RWPE2 (cell line): ENCODE results near the gene UTP25.

Experiments used
- ATAC-seq: fragments of 200-7000 bp; cut with Tn5 transposase; 3 replicates; pipeline ENCODE4 v1.9.1; 2021; ENCODE audit warnings: low read depth
- DNase-seq: peaks from one replicate; pipeline ENCODE4 v3.0.0-alpha.2; 2020; ENCODE audit warnings: low spot score
- H3K27ac ChIP-seq: fragments of 450-650 bp; 2 replicates; pipeline ENCODE4 v1.5.1; 2017; ENCODE audit warnings: mild to moderate bottlenecking; ENCODE audit not compliant: poor library complexity, severe bottlenecking
- H3K27me3 ChIP-seq: fragments of 250-450 bp; sonication (Bioruptor Pico); 2 replicates; pipeline ENCODE4 v1.5.1; 2021; ENCODE audit warnings: mild to moderate bottlenecking, moderate library complexity; ENCODE audit not compliant: insufficient read depth, poor library complexity, severe bottlenecking
- H3K36me3 ChIP-seq: fragments of 250-450 bp; sonication (Bioruptor Pico); 2 replicates; pipeline ENCODE4 v1.5.1; 2020; ENCODE audit warnings: low read depth, mild to moderate bottlenecking, moderate library complexity
- H3K4me1 ChIP-seq: fragments of 250-450 bp; sonication (Bioruptor Pico); 2 replicates; pipeline ENCODE4 v1.5.1; 2021; ENCODE audit warnings: mild to moderate bottlenecking, moderate library complexity; ENCODE audit not compliant: insufficient read depth, poor library complexity, severe bottlenecking
- H3K4me3 ChIP-seq: fragments of 250-450 bp; sonication (Bioruptor Pico); 2 replicates; pipeline ENCODE4 v1.5.1; 2021; ENCODE audit warnings: mild to moderate bottlenecking, moderate library complexity; ENCODE audit not compliant: severe bottlenecking
- H3K9me3 ChIP-seq: fragments of 250-450 bp; sonication (Bioruptor Pico); 2 replicates; pipeline ENCODE4 v1.5.1; 2021; ENCODE audit warnings: mild to moderate bottlenecking, moderate library complexity; ENCODE audit not compliant: severe bottlenecking
- CTCF ChIP-seq: fragments of 450-650 bp; IDR thresholded peaks from one replicate; pipeline ENCODE4 v1.5.1; 2017; ENCODE audit warnings: mild to moderate bottlenecking, moderate library complexity; ENCODE audit not compliant: poor library complexity, severe bottlenecking

UTP25 gene

GRCh38 chr1:209876078-209876800 is 48.5 kb downstream of the UTP25 start:
- ATAC-seq, result no peak
- Histone ChIP-seq H3K27me3 (no peaks in the 10 kb centered on the region), H3K4me3 (no peak overlapping the region), H3K9me3 (no peaks in the 10 kb centered on the region), H3K27ac (peak overlapping the region; percentile 91), H3K36me3 (no peaks in the 10 kb centered on the region), H3K4me1 (peaks cover 26% of the 10 kb centered on the region)
- DNase-seq, result no peak
- TF ChIP-seq CTCF, result no peak

GRCh38 chr1:209877087-209877764 is 49.5 kb downstream of the UTP25 start:
- Histone ChIP-seq H3K4me1 (peaks cover 25% of the 10 kb centered on the region), H3K4me3 (no peak overlapping the region), H3K27me3 (no peaks in the 10 kb centered on the region), H3K36me3 (no peaks in the 10 kb centered on the region), H3K9me3 (no peaks in the 10 kb centered on the region), H3K27ac (no peak overlapping the region)
- ATAC-seq (no peak), DNase-seq (no peak)
- no peak for TF ChIP-seq CTCF

- ATAC-seq, result no peak
- Histone ChIP-seq H3K4me1 (peaks cover 8% of the 10 kb centered on the region), H3K9me3 (no peaks in the 10 kb centered on the region), H3K36me3 (no peaks in the 10 kb centered on the region), H3K4me3 (no peak overlapping the region), H3K27ac (no peak overlapping the region), H3K27me3 (no peaks in the 10 kb centered on the region)
- DNase-seq, result no peak
- TF ChIP-seq CTCF, result no peak
These were observed 51.2 kb downstream of the UTP25 start for GRCh38 chr1:209878964-209879363.

- H3K36me3 ChIP-seq, result no peaks in the 10 kb centered on the region
- ATAC-seq (peak; percentile 37; the same call in 2 of the 3 replicates), DNase-seq (no peak)
- H3K4me1 ChIP-seq, result peaks cover 11% of the 10 kb centered on the region
- H3K4me3 ChIP-seq, result no peak overlapping the region
- H3K9me3 ChIP-seq, result no peaks in the 10 kb centered on the region
- peak overlapping the region; percentile 11 for H3K27ac ChIP-seq
- no peaks in the 10 kb centered on the region for H3K27me3 ChIP-seq
- TF ChIP-seq CTCF, result no peak
These were observed 51.8 kb downstream of the UTP25 start for GRCh38 chr1:209879539-209879938.

- H3K4me1 ChIP-seq, result peaks cover 14% of the 10 kb centered on the region
- peak overlapping the region; percentile 11 for H3K27ac ChIP-seq
- no peak for TF ChIP-seq CTCF
- DNase-seq, result no peak
- H3K4me3 ChIP-seq, result no peak overlapping the region
- no peaks in the 10 kb centered on the region for H3K36me3 ChIP-seq
- ATAC-seq, result no peak
- no peaks in the 10 kb centered on the region for H3K9me3 ChIP-seq
- no peaks in the 10 kb centered on the region for H3K27me3 ChIP-seq
These were observed 52.3 kb downstream of the UTP25 start for GRCh38 chr1:209880031-209880430.
